Astrocyte (in vitro differentiated cells and primary cell): ENCODE measurements around the gene SARDH. TPM values are rescaled to one million over a fixed set of nuclear protein-coding genes. Genes with fewer than 3 reads are reported as not detected.
"Not testable (repeated sequence)": the region's sequence is repeated elsewhere in the genome, so short reads cannot be mapped to it uniquely, and the experiment has no call there.

Source experiments
- DNase-seq: peaks from one replicate; pipeline ENCODE4 v3.0.0-alpha.2; 2010; ENCODE audit warnings: low read depth
- FAIRE-seq: peaks from 2 replicates; lab custom pipeline; 2011; peaks lifted over from hg19 to GRCh38; lab: Jason Lieb, UNC
- H2AFZ ChIP-seq: 2 replicates; pipeline ENCODE4 v1.6.0; 2012; ENCODE audit warnings: low read depth, low read length, inconsistent platforms
- H3K27ac ChIP-seq: 2 replicates; pipeline ENCODE4 v1.5.1; 2011; ENCODE audit warnings: low read depth, low read length, inconsistent platforms
- H3K27me3 ChIP-seq: 2 replicates; pipeline ENCODE4 v1.6.0; 2011; ENCODE audit warnings: low read length, inconsistent platforms; ENCODE audit not compliant: insufficient read depth
- H3K36me3 ChIP-seq: 2 replicates; pipeline ENCODE4 v1.5.1; 2011; ENCODE audit warnings: low read length, inconsistent platforms; ENCODE audit not compliant: insufficient read depth
- H3K4me1 ChIP-seq: 2 replicates; pipeline ENCODE4 v1.5.1; 2011; ENCODE audit warnings: low read length, inconsistent platforms; ENCODE audit not compliant: insufficient read depth
- H3K4me2 ChIP-seq: 2 replicates; pipeline ENCODE4 v1.6.0; 2012; ENCODE audit warnings: low read length, inconsistent platforms
- H3K4me3 ChIP-seq: 2 replicates; pipeline ENCODE4 v1.5.1; 2011; ENCODE audit warnings: low read depth, mild to moderate bottlenecking, low read length, inconsistent platforms; ENCODE audit not compliant: insufficient read depth
- H3K79me2 ChIP-seq: 2 replicates; pipeline ENCODE4 v1.6.0; 2012; ENCODE audit warnings: mild to moderate bottlenecking, low read length, inconsistent platforms; ENCODE audit not compliant: insufficient read depth
- H3K9ac ChIP-seq: 2 replicates; pipeline ENCODE4 v1.6.0; 2012; ENCODE audit warnings: mild to moderate bottlenecking, low read length, inconsistent platforms
- H3K9me3 ChIP-seq: 2 replicates; pipeline ENCODE4 v1.5.1; 2012; ENCODE audit warnings: low read depth, mild to moderate bottlenecking, low read length, inconsistent platforms; ENCODE audit not compliant: insufficient read depth
- H4K20me1 ChIP-seq: 2 replicates; pipeline ENCODE4 v1.6.0; 2012; ENCODE audit warnings: low read length, inconsistent platforms; ENCODE audit not compliant: insufficient read depth
- H3K27ac Mint-ChIP-seq: one replicate; pipeline ENCODE4 v1.8.0; 2021; ENCODE audit warnings: mild to moderate bottlenecking, mixed read lengths; ENCODE audit not compliant: unreplicated experiment
- H3K27me3 Mint-ChIP-seq: one replicate; pipeline ENCODE4 v1.8.0; 2021; ENCODE audit warnings: low read depth, mixed read lengths; ENCODE audit not compliant: unreplicated experiment
- H3K36me3 Mint-ChIP-seq: one replicate; pipeline ENCODE4 v1.8.0; 2021; ENCODE audit warnings: low read depth, mixed read lengths; ENCODE audit not compliant: unreplicated experiment
- H3K4me1 Mint-ChIP-seq: one replicate; pipeline ENCODE4 v1.8.0; 2021; ENCODE audit warnings: low read depth, mixed read lengths; ENCODE audit not compliant: unreplicated experiment
- H3K4me3 Mint-ChIP-seq: one replicate; pipeline ENCODE4 v1.8.0; 2021; ENCODE audit warnings: mild to moderate bottlenecking, moderate library complexity, mixed read lengths; ENCODE audit not compliant: unreplicated experiment
- H3K9me3 Mint-ChIP-seq: one replicate; pipeline ENCODE4 v1.8.0; 2021; ENCODE audit warnings: mild to moderate bottlenecking, mixed read lengths; ENCODE audit not compliant: unreplicated experiment
- CTCF ChIP-seq: IDR thresholded peaks from 2 replicates; pipeline ENCODE4 v1.5.1; 2011; ENCODE audit warnings: low read depth, mild to moderate bottlenecking, inconsistent platforms, low read length, moderate library complexity; ENCODE audit not compliant: insufficient read depth
- EZH2 ChIP-seq: IDR thresholded peaks from 2 replicates; pipeline ENCODE4 v1.6.1; 2012; ENCODE audit warnings: mild to moderate bottlenecking, low read length, inconsistent platforms; ENCODE audit not compliant: insufficient read depth
- total RNA-seq: library from RNA; stranded (reverse); gene quantifications from 2 replicates; pipeline ENCODE4 v1.2.1, GENCODE V29; 2021

The SARDH gene
- total RNA-seq, 1 donor from 2014 or later, result 2.8 TPM

- TF ChIP-seq CTCF (no peak), EZH2 (no peak)
Measured at GRCh38 chr9:133767625-133768024, 29.5 kb upstream of the SARDH start.

GRCh38 chr9:133767008-133767407 lies 28.9 kb upstream of the SARDH start:
- Histone ChIP-seq H3K79me2 (no peaks in the 10 kb centered on the region), H3K4me1 (peaks cover 9% of the 10 kb centered on the region), H3K9ac (no peak overlapping the region), H3K4me2 (no peak overlapping the region), H3K27ac (no peak overlapping the region), H3K27me3 (no peaks in the 10 kb centered on the region), H3K4me3 (no peak overlapping the region), H2AFZ (no peak overlapping the region), H4K20me1 (peaks cover 10% of the 10 kb centered on the region), H3K9me3 (peaks cover 8% of the 10 kb centered on the region), H3K36me3 (peaks cover 11% of the 10 kb centered on the region)
- no peak overlapping the region for H3K4me3 Mint-ChIP-seq
- no peak for DNase-seq
- H3K27me3 Mint-ChIP-seq, result no peaks in the 10 kb centered on the region
- peaks cover 14% of the 10 kb centered on the region for H3K4me1 Mint-ChIP-seq
- TF ChIP-seq EZH2 (no peak), CTCF (no peak)
- FAIRE-seq, result no peak
- H3K9me3 Mint-ChIP-seq, result no peaks in the 10 kb centered on the region
- peaks cover 39% of the 10 kb centered on the region for H3K36me3 Mint-ChIP-seq
- no peak overlapping the region for H3K27ac Mint-ChIP-seq

More at GRCh38 chr9:133767625-133768024, 29.5 kb upstream of the SARDH start:
- peaks cover 8% of the 10 kb centered on the region for H3K9me3 ChIP-seq
- no peak overlapping the region for H3K4me2 ChIP-seq
- H3K4me1 ChIP-seq, result peaks cover 9% of the 10 kb centered on the region
- H3K27ac ChIP-seq, result no peak overlapping the region
- Mint-ChIP-seq H3K27ac (no peak overlapping the region), H3K36me3 (peaks cover 36% of the 10 kb centered on the region), H3K9me3 (no peaks in the 10 kb centered on the region), H3K4me1 (peaks cover 11% of the 10 kb centered on the region), H3K27me3 (no peaks in the 10 kb centered on the region), H3K4me3 (no peak overlapping the region)
- FAIRE-seq (no peak), DNase-seq (no peak)
- no peak overlapping the region for H3K4me3 ChIP-seq
- no peak overlapping the region for H3K9ac ChIP-seq
- peaks cover 11% of the 10 kb centered on the region for H3K36me3 ChIP-seq
- H4K20me1 ChIP-seq, result peaks cover 10% of the 10 kb centered on the region
- no peak overlapping the region for H2AFZ ChIP-seq
- H3K27me3 ChIP-seq, result no peaks in the 10 kb centered on the region
- no peaks in the 10 kb centered on the region for H3K79me2 ChIP-seq

GRCh38 chr9:133766234-133766633 lies 28.1 kb upstream of the SARDH start:
- peaks cover 15% of the 10 kb centered on the region for H3K4me1 Mint-ChIP-seq
- H3K36me3 Mint-ChIP-seq, result peaks cover 40% of the 10 kb centered on the region
- not testable (repeated sequence) for H3K9ac ChIP-seq, DNase-seq, H3K9me3 Mint-ChIP-seq, H3K27ac ChIP-seq, H3K4me3 ChIP-seq, H2AFZ ChIP-seq, H3K4me2 ChIP-seq, H3K9me3 ChIP-seq, H3K79me2 ChIP-seq, H3K27ac Mint-ChIP-seq, FAIRE-seq, H3K4me1 ChIP-seq, H3K27me3 ChIP-seq, H3K27me3 Mint-ChIP-seq, H3K4me3 Mint-ChIP-seq
- Histone ChIP-seq H3K36me3 (peaks cover 11% of the 10 kb centered on the region), H4K20me1 (peaks cover 10% of the 10 kb centered on the region)
